COLO668 (cell line): ENCODE data around the gene LILRB2.
"Not testable (repeated sequence)": the region's sequence is repeated elsewhere in the genome, so short reads cannot be mapped to it uniquely, and the experiment has no call there.

ENCODE experiments used
- DNase-seq: peaks from one replicate; lab custom pipeline; 2025; ENCODE audit not compliant: unreplicated experiment; lab: John Stamatoyannopoulos, UW

Gene LILRB2

DNA sequence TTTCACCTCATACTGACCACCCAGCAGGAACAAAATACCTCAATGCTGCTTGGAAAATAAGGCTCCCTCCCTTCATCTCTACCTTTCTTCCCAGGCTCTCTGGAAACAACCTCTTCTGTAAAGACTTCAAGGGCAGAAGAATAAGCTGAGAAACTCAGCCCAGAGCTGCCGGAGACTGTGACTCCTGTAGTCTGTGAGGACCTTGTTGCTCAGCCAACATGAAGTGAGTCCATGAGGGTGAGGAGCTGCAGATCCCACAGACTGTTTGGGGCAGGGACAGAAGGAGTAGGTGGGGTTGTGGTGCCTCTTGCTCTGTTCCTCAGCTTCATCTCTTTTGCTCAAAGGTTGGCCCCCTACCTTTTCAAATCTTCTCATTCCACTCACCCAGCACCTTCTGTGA, 24.2 kb upstream of the LILRB2 start:
- no peak for DNase-seq

DNA sequence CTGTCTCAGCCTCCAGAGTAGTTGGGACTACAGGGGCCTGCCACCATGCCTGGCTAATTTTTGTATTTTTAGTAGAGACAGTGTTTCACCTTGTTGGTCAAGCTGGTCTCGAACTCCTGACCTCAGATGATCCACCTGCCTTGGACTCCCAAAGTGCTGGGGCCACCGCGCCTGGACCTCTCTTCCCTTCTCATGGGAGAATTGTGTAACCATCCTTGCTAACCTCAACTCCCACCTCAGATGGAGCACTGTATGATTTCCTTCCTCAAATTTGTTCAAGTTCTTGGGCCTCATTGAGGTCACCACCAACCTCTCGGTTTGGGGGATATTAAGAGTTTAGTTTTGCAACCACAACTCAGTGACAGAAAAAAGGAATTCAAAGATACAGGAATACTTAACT, 21.3 kb upstream of the LILRB2 start:
- DNase-seq: no peak

DNA sequence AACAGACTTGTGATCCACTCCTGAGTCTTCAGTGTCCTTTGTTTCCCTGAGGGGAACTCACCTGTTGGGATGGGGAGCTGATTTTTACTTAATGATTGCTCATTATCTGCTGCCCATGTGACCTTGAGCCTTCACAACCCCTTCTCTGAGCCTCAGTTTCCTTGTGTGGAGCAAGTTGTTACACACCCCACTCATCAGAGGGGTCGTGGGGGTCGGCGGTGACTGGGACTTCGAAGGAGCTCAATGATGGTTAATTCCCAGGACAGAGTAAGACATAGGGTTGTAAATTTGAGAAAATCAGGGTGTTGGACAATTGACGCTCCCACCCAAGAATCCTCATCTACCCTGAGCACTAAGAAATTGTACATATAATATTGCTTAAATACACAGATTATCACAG, 18.6 kb upstream of the LILRB2 start:
- no peak for DNase-seq

DNA sequence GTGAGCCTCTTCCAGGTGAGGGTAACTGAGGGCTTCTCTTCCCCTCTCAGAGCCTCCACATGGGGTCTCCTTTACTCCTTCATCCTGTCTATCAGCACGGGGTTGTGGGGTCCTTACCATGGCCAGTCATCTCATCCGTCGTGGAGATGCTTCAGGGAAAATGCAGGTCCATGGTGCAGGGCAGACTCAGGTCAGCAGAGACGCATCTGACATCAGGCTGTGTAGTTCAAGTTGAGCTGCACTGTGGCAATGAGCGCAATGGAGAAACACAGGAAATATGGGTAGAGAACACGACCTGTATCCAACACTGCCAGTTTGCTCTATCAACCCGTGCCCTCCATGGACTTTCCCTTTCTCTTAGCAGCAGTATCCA, 18.2 kb upstream of the LILRB2 start:
- DNase-seq: no peak

DNA sequence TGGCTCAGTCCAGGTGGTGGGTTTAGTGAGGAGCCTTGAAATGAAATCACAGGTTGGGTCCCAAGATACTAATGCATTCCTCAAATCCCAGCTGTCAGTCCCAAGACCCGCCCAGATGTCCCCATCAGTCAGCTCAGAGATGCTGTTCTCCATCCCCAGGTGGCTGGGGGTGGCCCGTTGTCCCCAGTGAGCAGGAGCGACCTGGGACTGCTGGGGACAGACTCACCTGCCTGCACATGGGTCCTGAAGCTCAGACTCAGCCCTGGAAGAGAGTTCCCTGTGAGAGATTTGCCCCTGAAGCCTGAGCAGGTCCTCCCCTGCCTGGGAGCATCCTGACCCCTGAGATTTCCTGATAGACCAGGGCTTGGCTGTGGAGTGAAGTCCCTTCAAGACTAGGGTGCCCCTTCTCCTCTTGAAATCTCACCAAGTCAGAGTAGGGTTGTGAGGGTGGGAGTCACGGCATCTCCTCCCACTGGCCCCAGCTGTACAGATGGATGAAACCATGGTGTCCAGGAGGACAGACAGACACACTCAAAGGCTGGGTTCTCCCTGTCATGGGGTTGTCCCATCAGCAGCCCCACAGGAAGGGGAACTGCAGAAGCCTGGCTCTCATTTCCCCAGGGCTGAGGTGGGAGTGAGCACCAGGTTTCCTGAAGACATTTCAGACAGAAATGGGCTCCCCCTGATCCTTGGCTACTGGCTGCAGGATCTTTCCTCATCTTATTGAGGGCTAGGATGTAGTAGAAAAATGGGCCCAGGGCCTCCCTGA, 17.6 kb upstream of the LILRB2 start:
- DNase-seq: no peak

DNA sequence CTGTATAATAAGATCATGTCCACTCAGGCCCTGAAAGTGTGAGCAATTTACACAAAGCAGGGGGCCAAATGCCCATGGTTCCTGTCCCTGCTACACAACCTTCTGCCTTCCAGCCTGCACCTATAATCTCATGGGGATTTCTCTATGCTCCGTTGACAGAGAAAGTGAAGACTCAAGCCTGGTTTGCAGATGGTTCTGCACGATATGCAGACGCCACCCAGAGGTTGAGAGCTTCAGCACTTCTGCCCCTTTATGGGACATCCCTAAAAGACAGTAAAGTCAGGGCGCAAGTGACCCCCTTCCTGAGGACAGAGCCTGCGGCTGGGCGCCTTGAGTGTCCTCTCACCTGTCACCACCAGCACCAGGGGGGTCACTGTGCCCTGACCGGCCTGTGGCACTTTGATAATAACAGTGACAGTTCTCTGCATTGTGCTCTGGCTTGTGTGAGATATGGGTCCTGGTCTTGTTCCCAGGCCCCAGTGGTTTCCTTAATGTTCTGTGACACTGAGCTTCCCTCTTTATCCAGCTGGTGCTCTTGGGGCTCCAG, 16.9 kb upstream of the LILRB2 start:
- no peak for DNase-seq

DNA sequence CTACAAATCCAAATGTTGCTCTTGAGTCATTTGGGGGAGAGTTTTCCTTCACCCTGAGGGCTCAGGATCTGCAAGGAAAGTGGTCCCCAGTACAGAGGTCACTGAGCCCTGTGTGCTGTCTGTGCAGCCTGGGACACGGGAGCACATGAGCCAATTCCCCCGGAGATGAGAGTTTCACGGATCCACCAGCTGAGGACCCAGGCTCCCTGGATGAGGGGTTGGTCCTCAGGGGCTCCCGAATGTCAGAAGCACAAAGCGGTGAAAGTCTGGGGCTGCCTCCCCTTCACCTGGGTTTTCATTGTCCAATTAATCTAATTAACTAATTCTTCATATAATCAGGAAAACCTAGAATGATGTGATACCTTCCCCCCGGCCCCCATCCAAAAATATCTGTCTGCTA, 13.6 kb upstream of the LILRB2 start:
- no peak for DNase-seq

DNA sequence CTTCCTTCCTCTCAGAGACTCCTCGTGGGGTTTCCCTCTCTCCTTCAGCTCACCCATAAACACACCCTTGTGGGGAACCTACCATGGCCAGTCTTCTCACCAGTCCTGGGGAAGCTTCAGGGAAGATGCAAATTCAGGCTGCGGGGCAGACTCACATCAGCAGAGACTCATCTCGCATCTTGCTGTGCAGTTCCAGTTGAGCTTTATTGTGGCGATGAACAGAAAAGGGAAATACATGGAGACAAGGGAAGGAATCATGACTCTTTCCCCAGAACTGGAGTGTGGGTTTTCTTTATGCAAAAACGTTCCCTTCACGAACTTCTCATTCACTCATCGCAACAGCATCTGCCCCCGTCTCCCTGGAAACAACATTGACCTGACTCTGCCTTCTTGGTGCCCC, 8.2 kb upstream of the LILRB2 start:
- DNase-seq: not testable (repeated sequence)

DNA sequence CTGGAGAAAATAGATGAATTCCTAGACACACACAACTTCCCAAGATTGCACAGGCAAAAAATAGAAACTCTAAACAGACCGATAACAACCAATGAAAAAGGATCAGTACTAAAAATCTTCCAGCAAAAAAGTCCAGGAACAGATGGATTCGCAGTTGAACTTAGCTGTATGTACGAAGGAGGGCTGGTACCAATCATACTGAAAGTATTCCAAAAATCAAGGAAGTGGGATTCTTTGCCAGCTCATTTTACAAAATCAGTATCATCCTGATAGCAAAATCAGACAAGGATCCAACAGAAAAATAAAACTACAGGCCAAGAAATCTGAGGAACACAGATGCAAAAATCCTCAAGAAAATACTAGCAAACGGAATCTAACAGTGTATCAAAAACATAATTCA, 6.5 kb upstream of the LILRB2 start:
- no peak for DNase-seq

DNA sequence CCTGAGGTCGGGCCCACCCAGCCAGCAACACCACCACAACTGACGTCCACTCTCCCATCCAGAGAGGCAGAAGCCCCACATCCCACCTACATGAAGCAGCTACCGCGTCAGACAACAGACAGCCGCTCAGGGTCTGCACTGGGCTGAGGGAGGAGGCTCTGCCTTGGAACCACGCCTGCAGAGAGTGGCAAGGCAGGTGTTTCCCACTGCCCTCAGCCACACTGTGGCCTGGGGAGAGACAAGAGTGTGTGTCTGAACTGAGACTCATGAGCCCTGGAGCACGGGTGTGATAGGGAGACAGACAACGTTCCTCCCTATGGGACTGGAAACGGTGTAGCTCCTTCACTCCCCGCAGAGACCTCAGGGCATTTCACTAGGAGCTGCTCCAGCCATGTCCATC, 5.4 kb upstream of the LILRB2 start:
- DNase-seq: not testable (repeated sequence)

DNA sequence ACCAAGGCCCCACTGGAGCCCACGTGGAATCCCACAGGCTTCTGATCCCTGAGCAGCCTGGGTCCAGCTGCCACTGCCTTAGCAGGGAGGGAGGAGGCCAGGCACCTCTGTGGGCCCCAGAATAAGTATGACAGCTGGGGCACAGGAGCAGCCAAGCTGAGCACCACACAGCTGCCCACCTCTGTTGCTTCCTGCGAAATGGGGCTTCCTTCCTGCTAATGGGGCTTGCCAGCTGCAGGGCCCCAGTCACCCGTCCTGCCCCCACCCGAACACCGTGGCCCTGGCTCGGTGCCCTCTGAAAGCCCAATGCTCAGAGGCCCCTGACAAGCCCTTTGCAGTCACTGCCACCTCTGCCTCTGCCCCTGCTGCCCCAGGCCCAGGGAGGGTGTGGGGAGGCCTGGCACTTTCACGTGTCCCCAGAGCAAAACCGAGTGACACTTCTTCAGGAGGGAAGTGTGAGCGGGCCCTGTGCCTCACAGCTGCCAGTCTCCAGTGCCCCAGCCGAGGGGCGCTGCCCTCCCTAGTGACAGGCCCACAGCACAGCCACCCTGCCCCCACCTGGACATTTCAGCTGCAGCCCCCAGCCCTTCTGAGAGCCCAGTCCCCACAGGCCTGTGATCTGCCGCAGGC, 4.6 kb upstream of the LILRB2 start:
- not testable (repeated sequence) for DNase-seq

DNA sequence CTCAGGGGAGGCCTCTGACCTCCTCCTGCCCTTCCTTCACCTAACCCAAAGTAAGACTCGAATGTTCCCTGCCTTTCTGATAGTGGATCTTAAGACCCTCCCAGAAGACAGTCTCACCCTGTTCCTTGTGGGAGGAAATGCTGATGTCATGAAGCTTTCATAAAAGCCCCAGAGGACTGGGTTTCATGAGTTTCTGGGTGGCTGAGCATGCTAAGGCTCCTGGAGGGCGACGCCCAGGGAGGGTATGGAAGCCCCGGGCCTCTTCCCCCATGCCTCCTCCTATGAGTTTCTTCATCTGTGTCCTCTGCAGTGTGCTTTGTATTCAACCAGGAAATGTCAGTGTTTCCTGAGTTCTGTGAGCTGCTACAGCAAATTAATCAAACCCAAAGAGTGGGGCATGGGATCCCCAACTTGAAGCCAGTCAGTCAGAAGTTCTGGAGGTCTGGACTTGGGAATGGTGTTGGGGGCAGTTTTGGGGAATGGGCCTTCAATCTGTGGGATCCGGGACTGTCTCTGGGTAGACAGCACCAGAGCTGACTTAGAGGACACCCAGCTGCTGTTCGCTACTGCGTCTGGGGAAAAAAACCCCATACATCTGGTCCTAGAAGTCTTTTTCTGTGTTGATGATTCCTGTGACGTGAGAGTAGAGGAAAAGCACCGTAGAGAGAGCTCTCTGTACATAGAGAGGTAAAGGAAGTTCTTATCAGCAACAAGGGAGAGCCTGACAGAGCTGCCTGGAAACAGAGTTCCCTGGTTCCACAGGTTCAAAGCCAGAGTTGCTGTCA, 2.0 kb upstream of the LILRB2 start:
- no peak for DNase-seq

DNA sequence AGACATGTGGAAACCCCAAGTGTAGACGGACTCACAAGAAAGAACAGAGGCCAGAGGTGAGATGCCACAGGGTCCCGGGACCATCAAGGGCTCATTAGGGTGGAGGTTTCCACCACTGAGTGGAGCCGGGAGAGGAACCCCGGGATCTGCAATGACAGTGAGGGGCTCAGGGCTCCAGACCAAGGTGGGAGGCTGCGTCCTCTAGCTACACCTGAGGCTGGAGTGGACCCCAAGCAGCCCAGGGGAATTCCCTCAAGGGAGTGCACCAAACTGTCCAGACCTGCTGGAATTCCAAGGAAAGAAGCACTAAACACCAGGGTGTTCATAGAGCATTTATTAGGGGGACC, 792 bp upstream of the LILRB2 start:
- DNase-seq: not testable (repeated sequence)

DNA sequence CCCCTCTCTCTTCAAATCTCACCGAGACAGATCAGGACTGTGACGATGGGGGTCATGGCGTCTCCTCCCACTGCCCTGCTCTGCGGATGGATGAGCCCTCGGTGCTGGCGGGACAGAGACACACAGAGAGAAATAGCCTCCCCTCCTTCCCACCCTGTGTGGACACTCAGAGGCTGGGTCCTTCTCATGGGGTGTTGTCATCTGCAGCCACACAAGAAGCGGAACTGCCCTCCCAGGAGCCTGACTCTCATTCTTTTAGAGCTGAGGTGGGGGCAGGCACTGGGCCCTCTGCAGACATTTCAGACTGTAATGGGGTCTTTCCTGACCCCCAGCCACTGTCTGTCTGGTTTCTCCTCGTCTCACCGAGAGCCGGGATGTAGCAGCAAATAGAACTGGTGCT, 469 bp downstream of the LILRB2 start:
- DNase-seq: not testable (repeated sequence)

DNA sequence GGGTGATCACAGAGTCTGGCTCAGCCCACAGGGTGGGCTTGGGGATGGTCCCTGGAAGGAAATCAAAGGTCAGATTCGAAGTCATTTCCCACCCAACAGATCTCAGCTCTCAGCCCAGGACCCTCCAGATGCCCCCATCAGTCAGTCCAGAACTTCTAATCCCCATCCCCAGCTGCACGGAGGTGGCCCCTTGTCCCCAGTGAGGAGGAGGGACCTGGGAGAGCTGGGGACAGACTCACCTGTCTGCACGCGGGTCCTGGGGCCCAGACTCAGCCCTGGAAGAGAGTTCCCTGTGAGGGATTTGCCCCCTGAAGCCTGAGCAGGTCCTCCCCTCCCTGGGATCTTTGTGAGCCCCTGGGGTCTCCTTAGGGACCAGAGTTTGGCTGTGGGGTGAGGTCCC, 885 bp downstream of the LILRB2 start:
- DNase-seq: not testable (repeated sequence)

DNA sequence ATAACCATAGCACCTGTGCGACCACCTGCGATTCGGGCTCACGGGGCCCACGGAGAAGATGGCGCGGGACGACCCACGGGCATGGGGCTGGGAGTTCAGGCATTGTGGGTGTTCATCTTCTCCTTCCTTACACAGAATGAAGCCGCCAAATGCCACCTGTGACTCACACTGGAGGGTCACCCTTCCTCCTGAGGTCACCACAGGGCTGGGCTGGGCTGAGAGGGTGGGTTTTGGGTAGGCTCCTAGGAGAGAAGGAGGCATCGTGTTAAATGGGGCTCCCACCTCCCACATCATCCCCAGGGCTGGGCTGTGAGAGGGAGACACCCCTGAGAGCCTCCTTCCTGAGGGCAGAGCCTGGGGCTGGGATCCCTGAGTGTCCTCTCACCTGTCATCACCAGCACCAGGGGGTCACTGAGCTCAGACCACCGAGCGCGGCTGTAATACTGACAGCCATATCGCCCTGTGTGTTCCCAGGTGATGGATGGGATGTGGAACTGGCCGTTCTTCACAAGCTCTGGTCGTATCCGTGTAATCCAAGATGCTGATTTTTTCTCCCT, 1.4 kb downstream of the LILRB2 start:
- DNase-seq: no peak

DNA sequence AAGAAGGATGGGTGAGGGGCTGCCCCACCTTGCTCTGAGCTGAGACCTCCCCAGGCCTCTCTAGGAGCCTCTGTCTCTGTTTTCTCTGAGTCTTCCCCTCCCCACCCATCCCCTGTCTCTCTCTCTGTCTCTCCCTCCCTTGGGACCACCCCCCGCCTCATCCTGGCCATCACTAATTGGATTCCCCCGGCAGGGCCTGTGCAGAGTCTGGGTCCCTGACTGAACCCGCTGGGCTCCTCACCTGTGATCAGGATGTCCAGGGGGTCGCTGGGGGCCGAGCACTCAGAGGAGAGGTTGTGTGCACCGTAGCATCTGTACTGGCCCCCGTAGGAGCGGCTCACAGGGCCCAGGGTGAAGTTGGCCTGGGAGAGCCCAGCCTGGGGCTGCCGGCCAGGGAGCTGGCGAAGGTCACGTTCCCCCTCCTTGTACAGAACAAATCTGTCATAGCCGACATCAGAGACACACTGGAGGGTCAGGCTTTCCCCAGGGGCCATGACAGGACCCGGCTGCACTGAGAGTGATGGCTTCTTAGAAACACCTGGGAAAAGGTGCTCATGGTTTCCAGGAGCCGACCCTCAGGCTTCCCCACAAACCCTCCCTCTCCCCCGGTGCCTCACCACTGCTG, 2.2 kb downstream of the LILRB2 start:
- not testable (repeated sequence) for DNase-seq

DNA sequence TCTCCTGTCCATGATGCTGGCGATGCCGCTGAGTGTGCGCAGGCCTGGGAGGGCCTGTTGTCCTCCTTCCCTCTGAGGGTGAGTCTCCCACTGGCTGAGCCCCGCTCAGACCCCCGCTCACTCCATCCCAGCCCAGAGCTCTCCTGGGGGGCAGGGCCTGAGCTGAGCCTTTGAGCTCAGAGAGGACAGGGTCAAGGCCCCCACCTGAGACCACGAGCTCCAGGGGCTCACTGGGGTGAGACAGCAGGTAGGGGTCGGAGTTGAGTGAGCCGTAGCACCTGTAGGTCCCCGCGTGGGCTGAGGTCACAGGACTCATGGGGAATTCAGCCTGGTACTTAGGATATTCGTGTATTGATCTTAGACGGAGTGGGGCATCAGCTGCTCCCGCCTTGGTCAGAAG, 2.9 kb downstream of the LILRB2 start:
- not testable (repeated sequence) for DNase-seq

DNA sequence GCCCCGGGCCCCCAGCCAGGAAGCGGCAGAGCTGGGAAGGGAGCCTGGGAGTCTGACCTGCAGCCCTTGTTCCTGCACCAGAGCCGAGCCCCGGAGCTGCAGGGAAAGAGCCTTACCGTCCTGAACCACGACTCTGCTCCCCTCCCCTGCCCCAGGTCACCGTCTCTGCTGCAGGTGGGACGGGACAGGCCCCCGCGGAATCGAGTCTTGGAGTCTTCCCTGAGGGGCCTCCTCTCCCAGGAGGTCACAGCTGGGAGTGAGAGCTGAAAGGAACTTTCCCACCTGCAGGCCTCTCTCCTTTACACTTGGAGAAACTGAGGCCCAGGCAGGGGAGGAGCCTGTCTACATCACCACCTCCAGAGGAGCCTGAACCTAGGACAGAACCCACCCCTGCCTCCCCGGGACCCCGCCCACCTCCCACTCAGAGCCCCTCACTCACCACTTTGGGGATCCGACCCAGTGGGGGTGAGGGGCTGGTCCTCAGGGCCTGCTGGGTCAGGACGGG, 3.7 kb downstream of the LILRB2 start:
- not testable (repeated sequence) for DNase-seq

DNA sequence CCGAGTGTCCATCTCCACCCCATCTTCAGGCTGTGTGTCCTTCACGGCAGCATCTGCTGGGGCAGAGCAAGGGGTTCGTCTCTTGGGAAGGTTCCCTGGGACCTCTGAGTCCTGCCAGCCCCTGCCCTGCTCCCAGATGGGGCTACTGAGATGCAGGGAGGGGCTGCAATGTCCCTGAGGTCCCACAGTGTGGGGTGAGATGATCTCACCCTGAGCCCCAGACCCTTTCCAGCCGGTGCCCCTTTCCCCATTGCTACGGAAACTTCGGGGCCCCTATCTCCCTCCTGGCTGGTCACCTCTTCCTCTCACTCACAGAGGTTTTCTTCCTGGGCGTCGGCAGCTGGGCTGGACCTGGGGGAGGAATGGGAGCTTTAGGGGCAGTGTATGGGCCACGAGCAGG, 5.0 kb downstream of the LILRB2 start:
- no peak for DNase-seq

DNA sequence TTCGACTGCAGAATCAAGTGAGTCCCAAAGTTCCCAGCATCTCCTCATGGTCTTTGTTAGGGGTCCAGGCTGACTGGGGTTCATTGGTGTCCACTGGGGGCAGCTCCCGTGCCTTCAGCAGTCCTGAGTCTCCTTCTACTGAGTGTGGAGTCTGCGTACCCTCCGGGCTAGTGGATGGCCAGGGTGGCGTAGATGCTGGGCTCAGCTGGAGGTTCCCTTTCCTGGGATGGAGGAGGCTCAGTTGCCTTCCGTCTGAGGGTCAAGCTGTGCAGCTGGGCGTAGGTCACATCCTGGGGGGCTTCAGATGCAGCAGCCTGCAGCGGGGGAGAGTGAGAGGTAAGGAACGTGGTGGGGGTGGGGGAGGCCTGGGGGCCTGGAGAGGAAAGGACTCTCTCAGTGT, 6.4 kb downstream of the LILRB2 start:
- not testable (repeated sequence) for DNase-seq
